GM21723 (cell line): Measurements from ENCODE around the gene GCNT1.
"Not testable (repeated sequence)": the region's sequence is repeated elsewhere in the genome, so short reads cannot be mapped to it uniquely, and the experiment has no call there.

Experiments used
- ATAC-seq: cut with Tn5 transposase; IDR thresholded peaks from one replicate; pipeline ENCODE4 v1.9.1; 2021; ENCODE audit warnings: mild to moderate bottlenecking, moderate library complexity; ENCODE audit not compliant: unreplicated experiment

Gene GCNT1

DNA sequence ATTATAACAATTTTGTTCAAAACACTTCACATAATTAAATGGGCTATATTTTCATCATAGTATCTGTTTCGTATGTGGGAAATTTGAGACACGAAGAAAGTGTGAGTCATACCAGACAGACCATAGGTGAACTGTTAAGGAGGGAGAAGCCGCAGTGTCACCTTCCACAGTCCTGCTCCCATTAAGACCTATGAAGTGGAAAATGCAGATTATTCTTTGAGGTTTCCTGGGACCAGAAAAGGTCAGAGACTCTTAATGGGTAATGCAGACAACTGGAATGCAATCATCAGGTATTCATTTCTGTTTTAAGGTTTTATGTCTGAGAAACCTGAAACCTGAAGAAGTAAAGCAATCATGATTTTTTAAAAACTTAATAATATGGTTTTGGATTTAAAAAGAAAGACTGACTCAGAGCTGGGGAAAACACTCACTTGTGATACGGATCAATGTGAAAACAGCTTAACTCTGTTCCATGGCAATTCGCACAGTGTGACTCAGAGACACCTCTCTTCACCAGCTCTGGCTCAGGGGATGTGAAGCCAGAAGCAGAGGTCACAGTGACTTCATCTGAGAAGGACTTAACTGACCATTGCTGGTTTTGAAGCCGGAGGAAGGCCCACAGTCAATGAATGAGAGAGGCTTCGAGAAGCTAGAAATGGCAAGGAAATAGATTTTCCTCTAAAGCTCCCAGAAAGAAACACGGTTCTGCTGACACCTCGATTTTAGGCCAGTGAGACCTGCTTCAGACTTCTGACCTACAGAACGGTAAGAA is 17.2 kb upstream of the GCNT1 start:
- peak; percentile 58 for ATAC-seq

DNA sequence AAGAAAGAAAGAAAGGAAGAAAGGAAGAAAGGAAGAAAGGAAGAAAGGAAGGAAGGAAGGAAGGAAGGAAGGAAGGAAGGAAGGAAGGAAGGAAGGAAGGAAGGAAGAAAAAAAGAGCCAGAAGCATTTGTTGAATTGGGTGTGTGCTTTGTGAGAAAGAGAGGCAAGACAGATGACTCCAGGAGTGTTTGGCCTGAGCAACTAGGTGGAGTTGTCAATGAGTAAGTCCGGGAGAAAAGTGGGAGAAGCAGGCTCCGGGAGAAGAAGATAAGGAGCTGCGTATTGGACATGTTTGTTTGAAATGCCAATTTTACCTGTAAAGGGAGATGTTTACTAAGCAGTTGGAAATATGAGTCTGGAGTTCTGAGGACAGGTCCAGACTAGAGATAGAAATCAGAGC is 15.1 kb upstream of the GCNT1 start:
- no peak for ATAC-seq

DNA sequence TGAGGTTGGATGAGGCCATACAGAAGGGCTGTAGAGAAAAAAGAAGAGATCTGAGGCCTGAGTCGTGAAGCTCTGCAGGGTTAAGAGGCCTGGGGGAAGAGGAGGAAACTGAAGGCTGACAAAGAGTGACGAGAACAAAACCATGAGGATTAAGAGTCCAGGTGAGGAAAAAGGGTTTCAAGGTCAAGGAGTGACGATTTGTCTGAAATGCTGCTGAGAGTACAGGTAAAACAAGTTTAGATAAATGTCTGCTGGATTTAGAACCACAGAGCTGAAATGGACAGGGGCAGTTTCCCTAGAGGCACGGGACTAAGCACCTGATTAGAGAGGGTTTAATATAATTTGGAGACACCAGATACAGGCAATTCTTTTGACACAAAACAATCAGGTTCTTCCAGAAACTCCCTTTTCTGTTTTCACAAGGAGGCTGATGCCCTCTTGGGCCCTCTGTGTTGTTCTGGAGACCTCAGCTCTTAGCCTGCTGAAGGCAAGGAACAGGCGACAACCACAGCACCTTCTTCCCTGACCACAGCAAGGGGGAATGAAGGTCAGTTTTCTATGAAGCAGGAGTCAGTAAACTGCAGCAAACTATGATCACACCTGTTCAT is 14.6 kb upstream of the GCNT1 start:
- ATAC-seq = no peak

DNA sequence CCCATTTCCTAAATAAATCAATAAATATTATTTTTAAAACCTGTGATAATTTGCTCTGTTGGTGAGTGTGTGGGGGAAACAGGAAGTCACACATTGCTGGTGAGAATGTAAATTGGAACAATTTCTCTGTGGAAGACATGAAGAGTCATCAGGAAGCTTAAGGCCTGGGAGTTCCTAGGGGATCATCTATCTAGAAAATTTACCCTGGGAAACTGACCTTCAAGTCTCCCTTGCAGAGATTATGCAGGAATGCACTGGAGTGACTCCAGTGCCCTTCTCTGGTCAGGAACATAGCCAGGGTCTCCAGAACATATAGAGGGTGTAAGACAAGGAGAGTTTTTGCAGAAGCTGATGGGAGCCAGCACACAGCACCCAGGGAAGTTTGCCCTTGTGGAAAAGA is 13.0 kb upstream of the GCNT1 start:
- ATAC-seq = no peak

DNA sequence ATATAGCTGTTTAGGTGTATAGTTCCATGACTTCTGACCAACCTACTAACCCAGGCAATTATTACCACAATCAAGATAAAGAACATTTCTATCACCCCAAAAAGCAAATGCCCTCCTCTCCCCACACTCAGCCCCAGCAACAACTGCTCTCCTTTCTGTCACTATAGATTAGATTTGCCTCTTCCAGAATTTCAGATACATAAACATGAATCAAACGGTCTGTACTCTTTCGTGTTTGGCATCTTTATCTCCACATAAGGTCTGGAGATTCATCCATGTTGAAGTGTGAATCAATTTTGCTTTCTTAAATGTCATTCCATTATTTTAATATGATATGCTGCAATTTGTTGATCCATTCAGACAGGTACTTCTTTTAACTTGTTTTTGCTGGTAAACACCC is 10.5 kb upstream of the GCNT1 start:
- ATAC-seq = no peak

DNA sequence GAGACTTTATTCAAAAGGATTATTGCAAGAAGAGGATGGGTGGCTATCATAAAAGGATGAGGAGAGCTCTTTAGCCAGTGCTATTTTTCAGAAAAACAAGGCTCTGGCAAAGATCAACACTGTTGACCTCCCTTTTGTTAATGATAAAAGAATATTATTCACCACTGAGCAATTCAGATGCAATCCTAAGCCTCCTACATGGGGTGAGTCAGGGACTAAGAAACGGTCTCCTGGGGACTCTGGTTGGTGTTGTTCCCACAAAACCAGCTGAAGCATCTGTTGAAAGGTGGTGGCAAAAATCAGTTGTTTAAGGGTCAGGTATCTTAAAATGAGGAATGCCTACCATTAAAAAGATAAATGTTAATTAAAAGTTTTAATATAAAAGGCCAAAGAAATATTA is 7.7 kb upstream of the GCNT1 start:
- no peak for ATAC-seq

DNA sequence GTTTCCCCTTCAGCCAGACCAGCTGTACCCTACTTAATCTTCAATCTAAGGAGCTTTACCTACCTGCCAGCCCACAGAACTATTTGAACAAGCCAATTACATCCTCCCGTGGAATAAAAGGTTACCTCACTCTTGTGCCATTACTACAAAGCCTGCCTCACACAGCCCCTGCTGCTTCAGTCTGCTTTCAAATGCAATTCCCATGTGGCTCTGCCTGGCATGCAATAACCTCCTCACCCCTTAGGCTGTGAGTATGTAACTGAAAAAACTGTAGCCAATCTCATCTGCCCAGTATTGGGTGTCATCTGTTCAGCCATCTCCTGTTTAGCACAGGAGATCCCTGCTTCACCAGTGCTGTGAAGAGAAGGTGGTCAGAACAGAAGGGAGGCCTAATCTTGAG is 6.1 kb upstream of the GCNT1 start:
- no peak for ATAC-seq

DNA sequence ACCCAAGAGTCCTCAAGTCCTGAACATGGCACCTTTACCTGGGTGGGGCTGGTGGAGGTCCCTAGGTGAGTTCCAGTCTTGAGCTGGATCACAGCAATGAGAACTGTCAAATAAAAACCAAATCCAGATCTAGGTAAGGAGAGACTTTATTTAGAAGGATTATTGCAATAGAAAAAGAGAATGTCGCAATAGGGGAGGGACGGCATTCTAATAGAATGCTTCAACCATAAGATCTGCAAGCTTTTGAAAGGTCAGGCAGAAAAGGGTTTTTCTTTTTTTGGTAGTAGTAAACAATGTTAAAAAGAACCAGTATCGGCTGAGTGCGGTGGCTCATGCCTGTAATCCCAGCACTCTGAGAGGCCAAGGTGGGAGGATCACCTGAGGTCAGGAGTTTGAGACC is 5.2 kb upstream of the GCNT1 start:
- ATAC-seq = no peak

DNA sequence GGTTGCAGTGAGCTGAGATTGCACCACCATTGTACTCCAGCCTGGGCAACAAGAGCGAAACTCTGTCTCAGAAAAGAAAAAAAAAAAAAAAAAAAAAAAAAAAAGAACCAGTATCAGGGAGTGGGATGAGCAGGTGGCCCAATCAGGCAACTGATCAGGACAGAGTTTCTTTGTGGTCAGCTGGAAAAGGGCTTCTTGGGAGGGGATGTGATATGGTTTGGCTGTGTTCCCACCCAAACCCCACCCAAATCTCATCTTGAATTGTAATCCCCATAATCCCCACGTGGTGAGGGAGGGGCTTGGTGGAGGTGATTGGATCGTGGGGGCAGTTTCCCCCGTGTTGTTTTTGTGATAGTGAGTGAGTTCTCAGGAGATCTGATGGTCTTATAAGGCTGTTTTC is 4.7 kb upstream of the GCNT1 start:
- no peak for ATAC-seq

DNA sequence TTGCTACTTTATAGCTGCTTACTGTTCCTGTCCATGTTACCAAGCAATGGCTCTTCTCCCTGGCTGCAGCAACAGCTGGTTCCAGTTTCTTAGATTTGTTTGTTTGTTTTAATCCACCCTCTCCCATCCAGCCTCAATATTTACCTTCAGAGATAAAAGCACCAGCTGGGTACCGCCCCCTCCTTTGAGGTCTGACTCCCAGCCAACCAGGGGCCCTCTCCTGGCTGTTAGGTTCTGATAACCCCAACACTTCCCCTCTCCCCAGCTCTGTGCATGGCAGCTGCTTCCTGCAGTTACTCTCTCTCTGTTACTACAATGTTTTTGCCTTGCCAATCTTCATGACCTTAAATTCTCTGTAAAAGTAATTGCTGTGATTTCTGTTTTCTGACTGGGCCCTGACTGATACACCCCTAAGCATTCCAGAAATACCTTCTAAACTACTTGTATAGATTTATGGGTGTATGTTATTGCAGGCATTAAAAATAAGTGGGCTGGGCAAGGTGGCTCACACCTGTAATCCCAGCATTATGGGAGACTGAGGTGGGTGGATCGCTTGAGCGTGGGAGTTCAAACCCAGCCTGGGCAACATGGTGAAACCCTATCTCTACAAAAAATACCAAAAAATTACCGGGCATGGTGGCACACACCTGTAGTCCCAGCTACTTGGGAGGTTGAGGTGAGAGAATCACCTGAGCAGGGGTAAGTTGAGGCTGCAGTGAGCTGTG is 2.6 kb upstream of the GCNT1 start:
- peak; percentile 40 for ATAC-seq

DNA sequence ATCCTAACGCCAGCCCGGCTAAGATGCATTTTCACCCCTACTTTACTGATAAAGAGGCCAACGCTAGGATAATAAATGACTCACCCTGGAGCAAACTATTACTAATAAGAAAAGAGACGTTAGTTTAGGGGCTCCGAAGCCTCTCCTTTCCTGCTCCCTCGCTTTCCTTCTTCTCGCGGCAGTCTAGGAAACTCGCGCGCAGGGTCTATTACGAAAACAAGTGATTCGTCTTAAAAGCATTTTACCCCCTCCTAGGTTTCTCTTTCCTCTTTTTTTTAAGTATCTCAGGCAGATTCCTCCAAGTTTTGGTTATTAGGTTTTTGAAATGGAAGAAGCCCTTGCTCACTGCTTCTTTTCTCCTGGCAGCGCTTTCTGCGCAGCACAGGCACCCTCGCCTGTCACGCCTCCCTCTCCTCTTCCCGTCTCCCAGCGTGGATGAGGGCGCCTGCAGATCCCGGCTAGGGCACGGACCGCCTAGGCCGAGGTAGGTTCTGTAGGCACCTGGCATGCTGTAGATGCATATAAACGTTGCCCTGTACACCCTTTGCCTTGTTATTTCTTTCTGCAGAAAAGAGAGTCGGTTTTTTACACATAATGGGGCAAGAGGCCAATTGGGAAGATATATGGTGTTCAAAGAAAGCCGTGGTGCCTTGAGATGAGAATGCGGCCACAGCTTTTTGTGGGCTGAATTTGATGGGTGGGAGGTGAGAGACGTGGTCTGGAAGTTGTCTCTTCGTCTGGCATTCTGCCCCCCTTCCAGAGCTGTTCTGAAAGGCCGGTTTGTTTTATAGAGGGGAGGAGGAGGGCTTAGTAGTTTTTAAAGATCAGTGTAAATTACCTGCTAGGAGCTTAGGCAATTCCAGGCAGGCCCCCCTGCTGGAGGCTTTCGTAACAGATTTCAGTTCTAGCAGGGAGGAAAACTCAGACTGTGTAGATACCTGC is 983 bp downstream of the GCNT1 start:
- peak; percentile 1 for ATAC-seq

DNA sequence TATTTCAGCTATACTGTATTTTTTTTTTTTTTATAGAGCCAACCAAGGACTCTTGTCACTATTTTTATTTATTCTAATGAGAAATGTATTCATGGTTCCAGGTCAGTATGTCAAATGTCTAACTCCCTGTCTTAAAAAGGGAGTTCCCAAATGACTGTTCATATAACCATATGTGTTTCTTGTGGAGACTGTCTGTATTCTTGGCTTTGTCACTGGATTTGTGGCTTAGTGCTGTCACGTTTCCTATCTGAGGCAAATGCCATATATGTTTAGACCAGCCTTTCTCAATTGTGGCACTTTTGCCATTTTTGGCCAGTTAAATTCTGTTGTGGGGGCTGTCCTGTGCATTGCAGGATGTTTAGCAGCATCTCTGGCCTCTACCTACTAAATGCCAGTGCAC is 3.1 kb downstream of the GCNT1 start:
- no peak for ATAC-seq

DNA sequence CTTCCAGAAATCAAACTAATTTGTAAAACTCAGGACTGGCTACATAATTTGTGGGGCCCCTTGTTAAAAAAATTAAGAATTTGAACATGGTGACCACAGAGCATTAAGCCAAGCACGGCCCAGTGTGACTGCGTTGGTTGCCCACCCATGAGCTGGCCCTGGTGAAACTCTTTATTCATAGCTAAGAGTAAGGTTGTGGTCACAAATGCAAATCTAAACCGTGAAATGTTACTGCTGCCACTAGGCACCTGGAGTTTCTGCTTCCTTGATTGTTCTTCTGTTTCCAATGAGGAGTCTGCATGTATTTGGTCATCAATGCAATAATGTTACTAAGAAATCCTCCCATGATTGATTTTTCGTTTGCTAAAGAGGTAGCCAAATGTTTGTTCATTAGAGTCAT is 4.2 kb downstream of the GCNT1 start:
- ATAC-seq = peak; percentile 40

DNA sequence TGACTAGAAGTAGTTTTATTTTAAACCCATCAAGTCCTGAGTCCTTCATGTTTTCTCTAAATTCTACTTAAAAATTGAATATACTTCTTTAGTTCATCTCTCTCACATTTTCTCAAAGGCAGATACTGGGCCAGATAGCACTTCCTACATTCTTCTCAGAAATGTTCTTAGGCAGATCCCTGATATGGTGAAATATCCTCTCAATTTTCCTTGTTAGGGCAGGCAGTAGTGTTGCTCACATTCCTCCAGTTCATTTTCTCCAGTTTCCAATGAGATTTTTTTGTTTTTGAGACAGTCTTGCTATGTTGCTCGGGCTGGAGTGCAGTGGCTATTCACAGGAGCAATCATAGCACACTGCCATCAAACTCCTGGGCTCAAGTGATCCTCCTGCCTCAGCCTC is 5.7 kb downstream of the GCNT1 start:
- ATAC-seq = no peak

DNA sequence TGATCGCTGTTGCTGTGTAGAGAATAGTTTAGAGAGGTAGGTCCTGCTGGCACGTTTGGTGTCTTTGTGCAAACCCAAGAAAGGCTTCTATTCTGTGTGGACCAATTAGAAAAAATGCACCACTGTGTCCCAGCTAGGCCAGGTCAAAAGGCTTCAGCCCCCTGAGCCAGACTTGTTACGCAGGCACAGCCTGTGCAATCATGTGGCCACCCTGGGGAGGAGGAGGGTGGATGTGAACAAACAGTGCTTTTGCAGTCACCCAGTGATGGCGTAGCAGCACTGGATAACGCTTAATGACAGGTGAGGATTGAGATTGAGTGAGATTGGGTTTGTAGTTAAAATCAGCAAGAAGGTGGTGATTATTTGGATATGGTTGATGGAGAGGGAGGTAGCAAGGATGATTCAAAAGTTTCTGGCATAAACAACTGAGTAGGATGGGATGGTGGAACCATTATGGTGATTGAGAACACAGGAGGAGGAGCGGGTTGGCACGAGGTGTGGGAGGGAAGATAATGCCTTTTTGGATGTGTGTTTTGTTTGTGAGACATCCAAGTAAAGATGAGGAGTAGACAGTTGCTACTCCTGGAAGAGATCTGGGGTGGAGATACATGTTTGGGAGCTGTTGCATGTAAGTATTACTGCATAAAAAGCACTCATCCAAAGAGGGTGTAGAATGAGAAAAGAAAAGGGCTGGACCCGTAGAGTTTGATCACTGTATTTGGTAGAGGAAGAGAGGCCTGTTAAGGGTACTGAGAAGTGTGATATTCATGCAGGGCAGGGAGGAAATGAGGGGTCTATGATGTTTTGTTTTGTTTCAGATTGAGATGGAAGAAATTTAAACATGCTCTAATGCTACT is 6.7 kb downstream of the GCNT1 start:
- ATAC-seq = no peak

DNA sequence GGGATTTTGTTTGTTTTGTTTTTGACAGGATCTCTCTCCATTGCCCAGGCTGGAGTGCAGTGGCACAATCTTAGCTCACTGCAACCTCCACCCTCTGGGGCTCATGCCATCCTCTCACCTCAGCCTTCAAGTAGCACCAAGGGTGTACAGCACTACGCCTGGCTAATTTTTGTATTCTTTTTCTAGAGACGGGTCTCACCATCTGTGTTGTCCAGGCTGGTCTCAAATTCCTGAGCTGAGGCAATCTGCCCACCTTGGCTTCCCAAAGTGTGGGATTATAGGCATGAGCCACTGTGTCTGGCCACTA is 7.3 kb downstream of the GCNT1 start:
- no peak for ATAC-seq

DNA sequence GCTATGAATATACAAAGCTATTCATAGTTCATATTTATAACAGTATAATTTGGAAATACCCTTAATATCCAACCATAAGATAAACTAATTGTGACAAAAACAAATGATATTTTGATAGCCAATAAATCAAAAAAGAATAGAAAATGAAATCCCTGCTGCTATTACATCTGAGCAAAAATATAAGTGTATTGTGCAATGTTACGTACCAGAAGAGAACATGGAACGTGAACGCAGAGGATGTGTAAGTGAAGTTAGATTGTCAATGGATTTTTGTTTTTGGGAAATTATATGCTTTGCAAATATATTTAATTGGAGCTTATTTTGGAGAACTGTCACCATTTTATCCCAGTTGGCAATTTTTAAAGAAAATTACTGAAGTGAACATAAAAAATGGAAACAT is 15.4 kb downstream of the GCNT1 start:
- ATAC-seq = no peak

DNA sequence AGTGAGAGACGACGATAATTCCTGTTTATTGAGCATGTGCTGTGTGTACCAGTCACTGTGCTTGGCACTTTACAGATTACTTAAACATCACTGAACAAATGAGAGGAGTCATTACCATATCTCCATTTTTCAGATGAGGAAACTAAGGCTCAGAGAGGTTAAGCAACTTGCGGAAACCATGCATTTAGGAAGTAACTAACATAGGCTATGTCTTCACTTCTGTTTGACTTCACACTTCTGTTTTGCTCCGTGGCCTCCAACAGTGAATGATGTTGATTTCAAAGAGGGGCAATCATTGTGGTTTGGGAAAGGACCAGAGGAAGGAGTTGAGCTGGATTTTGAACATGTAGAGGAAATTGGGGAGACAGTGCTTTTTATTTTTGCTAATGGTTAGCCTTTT is 16.7 kb downstream of the GCNT1 start:
- ATAC-seq = no peak

DNA sequence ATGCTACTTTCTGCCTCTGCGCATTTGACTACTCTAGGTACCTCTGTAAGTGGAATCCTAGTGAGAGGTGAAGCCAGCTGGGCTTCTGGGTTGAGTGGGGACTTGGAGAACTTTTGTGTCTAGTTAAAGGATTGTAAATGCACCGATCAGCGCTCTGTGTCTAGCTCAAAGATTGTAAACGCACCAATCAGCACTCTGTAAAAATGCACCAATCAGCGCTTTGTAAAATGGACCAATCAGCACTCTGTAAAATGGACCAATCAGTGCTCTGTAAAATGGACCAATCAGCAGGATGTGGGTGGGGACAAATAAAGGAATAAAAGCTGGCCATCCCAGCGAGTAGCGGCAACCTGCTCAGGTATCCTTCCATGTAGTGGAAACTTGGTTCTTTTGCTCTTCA is 18.8 kb downstream of the GCNT1 start:
- not testable (repeated sequence) for ATAC-seq

DNA sequence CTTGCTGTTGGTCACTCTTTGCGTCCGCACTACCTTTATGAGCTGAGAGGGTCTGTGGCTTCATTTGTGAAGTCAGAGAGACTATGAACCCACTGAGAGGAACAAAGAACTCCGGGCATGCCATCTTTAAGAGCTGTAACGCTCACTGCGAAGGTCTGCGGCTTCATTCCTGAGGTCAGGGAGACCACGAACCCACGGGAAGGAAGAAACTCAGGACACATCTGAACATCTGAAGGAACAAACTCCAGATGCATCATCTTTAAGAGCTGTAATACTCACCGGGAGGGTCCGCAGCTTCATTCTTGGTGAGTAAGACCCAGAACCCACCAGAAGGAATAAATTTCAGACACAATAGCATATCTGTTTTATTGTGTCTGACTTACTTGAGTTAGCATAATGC is 19.2 kb downstream of the GCNT1 start:
- ATAC-seq = no peak
